Loucy (cell line): ENCODE data around the gene PCDHAC2.

Experiments used
- CTCF ChIP-seq: fragments of 200-600 bp; sonication (generic); conservative IDR thresholded peaks from 2 replicates; pipeline ENCODE4 v1.5.1; 2014; ENCODE audit warnings: mild to moderate bottlenecking, antibody characterized with exemption, low read length
- EZH2phosphoT487 ChIP-seq: fragments of 200-600 bp; IDR thresholded peaks from 2 replicates; pipeline ENCODE4 v1.6.1; 2018; ENCODE audit warnings: antibody characterized with exemption, mild to moderate bottlenecking, moderate library complexity, borderline replicate concordance

DNA sequence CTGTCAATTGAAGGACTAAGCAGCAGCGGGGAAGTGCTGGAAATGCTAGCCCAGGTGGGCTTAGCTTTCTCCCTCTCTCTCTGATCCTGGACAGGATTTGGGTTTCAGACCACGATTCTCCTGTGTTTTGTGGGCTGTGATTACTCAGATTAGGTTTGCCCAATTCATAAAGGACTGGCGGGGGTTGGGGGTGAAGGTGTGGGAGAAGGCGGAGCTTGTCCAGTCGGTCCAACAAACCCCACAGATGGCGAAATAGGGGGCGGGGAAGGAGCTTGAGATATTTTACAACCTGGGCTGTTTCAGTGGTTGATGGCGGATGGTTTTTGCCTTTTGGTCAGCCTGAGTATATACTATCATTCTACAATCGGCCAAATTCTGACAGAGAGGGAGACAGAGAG is 35.2 kb downstream of the PCDHAC2 start:
- no peak for TF ChIP-seq CTCF
- TF ChIP-seq EZH2phosphoT487 = no peak
